ACHN (cell line): Measurements from ENCODE around the gene CAPG.
"Not testable (repeated sequence)": the region's sequence is repeated elsewhere in the genome, so short reads cannot be mapped to it uniquely, and the experiment has no call there.

ENCODE experiments used
- DNase-seq: peaks from one replicate; pipeline ENCODE4 v3.0.0-alpha.2; 2015
- in situ Hi-C: cut with HindIII; loops from 2 replicates; pipeline ENCODE4 v1.10.0; 2017; ENCODE audit warnings: low sequenced_read_pairs, low pct_ligation_motif_present, low pct_unique_long_range_greater_than_20kb

Gene CAPG

GRCh38 chr2:85439986-85440385, 29.8 kb upstream of the CAPG start:
- in situ Hi-C loops, result no loop called here
- DNase-seq, result no peak

GRCh38 chr2:85439569-85439968, 29.4 kb upstream of the CAPG start:
- in situ Hi-C loops, DNase-seq: not testable (repeated sequence)

- in situ Hi-C loops, result no loop called here
These were observed 28.9 kb upstream of the CAPG start for GRCh38 chr2:85439025-85439472.

GRCh38 chr2:85438201-85439024, 28.2 kb upstream of the CAPG start:
- in situ Hi-C loops, result no loop called here
- DNase-seq, result peak; percentile 48

More at GRCh38 chr2:85439025-85439472, 28.9 kb upstream of the CAPG start:
- DNase-seq, result peak; percentile 52

- in situ Hi-C loops, result no loop called here
- DNase-seq, result peak; percentile 88
These were observed 27.5 kb upstream of the CAPG start for GRCh38 chr2:85437488-85438200.

- DNase-seq, result no peak
- in situ Hi-C loops, result no loop called here
These were observed 26.8 kb upstream of the CAPG start for GRCh38 chr2:85436836-85437487.

GRCh38 chr2:85435981-85436835, 26.0 kb upstream of the CAPG start:
- in situ Hi-C loops, result no loop called here
- DNase-seq, result no peak

GRCh38 chr2:85435220-85435958, 25.2 kb upstream of the CAPG start:
- DNase-seq, result peak; percentile 64
- in situ Hi-C loops, result no loop called here

GRCh38 chr2:85434696-85435095, 24.5 kb upstream of the CAPG start:
- DNase-seq, result no peak
- in situ Hi-C loops, result no loop called here

GRCh38 chr2:85433511-85434089, 23.4 kb upstream of the CAPG start:
- in situ Hi-C loops, result no loop called here
- DNase-seq, result peak; percentile 49

GRCh38 chr2:85431570-85432205, 21.5 kb upstream of the CAPG start:
- in situ Hi-C loops, result no loop called here
- DNase-seq, result no peak

GRCh38 chr2:85430752-85431569, 20.8 kb upstream of the CAPG start:
- in situ Hi-C loops, result no loop called here
- DNase-seq, result no peak

- in situ Hi-C loops, result no loop called here
- DNase-seq, result no peak
These were observed 19.7 kb upstream of the CAPG start for GRCh38 chr2:85429924-85430289.

GRCh38 chr2:85429213-85429923, 19.2 kb upstream of the CAPG start:
- no peak for DNase-seq
- in situ Hi-C loops, result no loop called here

- in situ Hi-C loops, result no loop called here
- DNase-seq, result no peak
These were observed 18.2 kb upstream of the CAPG start for GRCh38 chr2:85428343-85428881.
